ENCODE measurements around the gene FRMD4B.

FRMD4B gene

DNA sequence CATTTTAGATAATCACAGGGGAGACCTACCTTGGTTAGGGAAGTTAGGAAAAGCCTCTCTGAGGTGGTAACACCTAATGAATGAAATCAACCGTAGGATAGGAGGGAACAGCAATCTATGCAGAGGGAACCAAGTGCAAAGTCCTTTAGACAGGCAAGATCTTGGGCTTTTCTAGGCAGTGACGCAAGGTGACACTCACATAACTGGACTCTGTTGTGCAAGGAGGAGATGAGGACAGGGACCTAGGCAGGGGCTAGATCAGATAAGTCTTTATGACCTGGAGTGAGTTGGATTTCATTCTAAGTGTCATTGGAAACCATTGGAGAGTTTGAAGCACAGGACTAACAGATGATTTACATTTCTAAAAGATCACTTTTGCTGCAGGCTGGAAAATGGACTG is 258.9 kb downstream of the FRMD4B start:
- no peak overlapping the region for H3K4me3 ChIP-seq (ENCODE audit: low read depth in 1 of 2, low read length in 2 of 2)
- no peak overlapping the region for H3K27ac ChIP-seq (ENCODE audit: low read depth, low read length)
- no peaks in the 10 kb centered on the region for H3K9me3 ChIP-seq (ENCODE audit: low read length)
- no peaks in the 10 kb centered on the region for H3K27me3 ChIP-seq (ENCODE audit: control insufficient read depth in 1 of 2, insufficient read depth in 2 of 2, low read length in 2 of 2)
- H3K36me3 ChIP-seq (ENCODE audit: insufficient read depth, low read length) = no peaks in the 10 kb centered on the region
- H3K4me1 ChIP-seq (ENCODE audit: insufficient read depth, low read length) = no peaks in the 10 kb centered on the region
- H3K9ac ChIP-seq (ENCODE audit: low read length) = no peak overlapping the region

DNA sequence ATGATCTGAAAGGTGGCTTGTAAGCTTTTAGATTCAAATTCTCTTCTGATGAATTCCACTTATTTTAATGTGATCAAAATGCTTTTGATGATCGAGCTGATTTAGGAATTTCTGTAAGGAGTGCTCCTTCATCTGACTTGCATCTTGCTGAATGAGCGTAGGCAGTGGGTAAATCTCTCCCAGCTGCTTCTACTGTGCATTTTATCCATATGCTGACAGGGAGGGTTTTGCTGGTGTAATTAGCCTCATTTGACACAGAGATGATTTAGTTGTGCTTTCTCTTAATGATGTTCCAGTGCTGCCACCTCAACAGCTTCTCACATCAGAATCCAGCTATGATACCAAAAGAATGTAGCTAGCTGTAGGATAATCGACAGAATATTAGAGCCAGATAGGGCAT is 259.7 kb downstream of the FRMD4B start:
- Histone ChIP-seq H3K4me1 (ENCODE audit: insufficient read depth, low read length) (no peaks in the 10 kb centered on the region), H3K36me3 (ENCODE audit: insufficient read depth, low read length) (no peaks in the 10 kb centered on the region), H3K4me3 (ENCODE audit: low read depth in 1 of 2, low read length in 2 of 2) (no peak overlapping the region), H3K9me3 (ENCODE audit: low read length) (no peaks in the 10 kb centered on the region), H3K27ac (ENCODE audit: low read depth, low read length) (no peak overlapping the region), H3K9ac (ENCODE audit: low read length) (no peak overlapping the region), H3K27me3 (ENCODE audit: control insufficient read depth in 1 of 2, insufficient read depth in 2 of 2, low read length in 2 of 2) (no peaks in the 10 kb centered on the region)

DNA sequence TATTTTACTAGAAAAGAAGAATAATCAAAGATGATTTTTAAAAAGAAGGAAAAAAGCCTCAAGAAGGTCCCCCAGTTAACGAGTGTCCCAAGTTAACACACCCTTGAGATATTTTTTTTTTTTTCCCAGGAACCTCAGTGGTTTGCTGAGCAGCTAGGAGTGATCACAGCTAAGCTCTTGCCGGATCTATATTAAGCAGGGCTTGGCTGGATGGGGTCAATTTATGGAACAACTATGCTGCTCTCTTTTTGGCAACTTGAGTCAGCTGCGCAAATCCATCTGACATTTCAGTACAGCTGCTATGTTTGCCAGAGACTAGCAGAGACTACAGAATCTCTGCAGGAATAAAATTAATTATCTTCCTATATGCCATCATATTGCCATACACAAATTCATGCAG is 263.5 kb downstream of the FRMD4B start, which contains the start of gene LMOD3:
LMOD3 (minus strand) TSS at position 193 of the 400 bp plus-strand sequence. CDS start 209 bp downstream, outside the sequence.
- Histone ChIP-seq H3K27ac (ENCODE audit: low read depth, low read length) (no peak within 1 kb of the TSS), H3K4me3 (ENCODE audit: low read depth in 1 of 2, low read length in 2 of 2) (no peak within 1 kb of the TSS), H3K36me3 (ENCODE audit: insufficient read depth, low read length) (no peaks in the 10 kb centered on the region), H3K27me3 (ENCODE audit: control insufficient read depth in 1 of 2, insufficient read depth in 2 of 2, low read length in 2 of 2) (no peaks in the 10 kb centered on the region), H3K4me1 (ENCODE audit: insufficient read depth, low read length) (no peaks in the 10 kb centered on the region), H3K9ac (ENCODE audit: low read length) (no peak within 1 kb of the TSS), H3K9me3 (ENCODE audit: low read length) (no peaks in the 10 kb centered on the region)

DNA sequence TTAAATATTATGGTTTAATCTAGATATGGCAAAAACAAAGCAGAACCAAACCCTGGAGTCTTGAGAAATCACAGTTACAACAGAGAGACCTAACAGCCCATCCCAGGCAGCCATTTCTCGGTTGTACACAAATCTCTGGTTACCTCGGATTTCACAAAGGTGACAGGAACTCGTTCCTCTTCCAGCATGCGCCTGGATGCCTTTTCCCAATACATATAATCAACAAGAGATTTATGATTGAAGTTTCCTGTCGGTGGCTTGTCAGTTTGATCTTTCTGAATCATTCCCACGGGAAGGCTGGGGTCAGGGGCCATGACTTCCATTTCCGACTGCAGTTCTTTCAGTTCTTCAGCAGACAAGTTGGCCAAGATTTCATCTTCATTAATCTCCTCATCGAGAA is 263.9 kb downstream of the FRMD4B start:
- no peaks in the 10 kb centered on the region for H3K9me3 ChIP-seq (ENCODE audit: low read length)
- H3K27me3 ChIP-seq (ENCODE audit: control insufficient read depth in 1 of 2, insufficient read depth in 2 of 2, low read length in 2 of 2) = no peaks in the 10 kb centered on the region
- no peak overlapping the region for H3K4me3 ChIP-seq (ENCODE audit: low read depth in 1 of 2, low read length in 2 of 2)
- H3K4me1 ChIP-seq (ENCODE audit: insufficient read depth, low read length) = no peaks in the 10 kb centered on the region
- no peak overlapping the region for H3K9ac ChIP-seq (ENCODE audit: low read length)
- H3K36me3 ChIP-seq (ENCODE audit: insufficient read depth, low read length) = no peaks in the 10 kb centered on the region
- no peak overlapping the region for H3K27ac ChIP-seq (ENCODE audit: low read depth, low read length)

DNA sequence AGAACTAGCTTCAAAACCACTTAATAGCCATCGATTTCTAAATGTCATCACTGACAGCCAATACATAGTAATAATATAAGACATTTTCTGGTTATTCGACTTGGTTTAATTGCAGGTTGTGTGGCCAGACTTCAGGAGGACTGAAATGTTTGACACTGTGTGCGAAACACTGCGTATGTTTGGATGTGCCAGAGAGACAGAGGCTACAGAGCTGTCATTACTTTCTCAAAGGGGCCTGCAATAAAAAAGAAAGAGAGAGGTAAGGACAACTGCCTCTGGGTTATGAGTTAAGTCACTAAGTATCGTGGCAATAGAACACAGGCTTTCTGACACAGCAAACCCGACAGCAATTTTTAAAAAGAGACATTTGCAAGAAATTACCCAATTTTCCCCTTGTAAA is 264.4 kb downstream of the FRMD4B start:
- Histone ChIP-seq H3K36me3 (ENCODE audit: insufficient read depth, low read length) (no peaks in the 10 kb centered on the region), H3K4me1 (ENCODE audit: insufficient read depth, low read length) (no peaks in the 10 kb centered on the region), H3K27me3 (ENCODE audit: control insufficient read depth in 1 of 2, insufficient read depth in 2 of 2, low read length in 2 of 2) (no peaks in the 10 kb centered on the region), H3K4me3 (ENCODE audit: low read depth in 1 of 2, low read length in 2 of 2) (no peak overlapping the region), H3K27ac (ENCODE audit: low read depth, low read length) (no peak overlapping the region), H3K9ac (ENCODE audit: low read length) (no peak overlapping the region), H3K9me3 (ENCODE audit: low read length) (no peaks in the 10 kb centered on the region)

DNA sequence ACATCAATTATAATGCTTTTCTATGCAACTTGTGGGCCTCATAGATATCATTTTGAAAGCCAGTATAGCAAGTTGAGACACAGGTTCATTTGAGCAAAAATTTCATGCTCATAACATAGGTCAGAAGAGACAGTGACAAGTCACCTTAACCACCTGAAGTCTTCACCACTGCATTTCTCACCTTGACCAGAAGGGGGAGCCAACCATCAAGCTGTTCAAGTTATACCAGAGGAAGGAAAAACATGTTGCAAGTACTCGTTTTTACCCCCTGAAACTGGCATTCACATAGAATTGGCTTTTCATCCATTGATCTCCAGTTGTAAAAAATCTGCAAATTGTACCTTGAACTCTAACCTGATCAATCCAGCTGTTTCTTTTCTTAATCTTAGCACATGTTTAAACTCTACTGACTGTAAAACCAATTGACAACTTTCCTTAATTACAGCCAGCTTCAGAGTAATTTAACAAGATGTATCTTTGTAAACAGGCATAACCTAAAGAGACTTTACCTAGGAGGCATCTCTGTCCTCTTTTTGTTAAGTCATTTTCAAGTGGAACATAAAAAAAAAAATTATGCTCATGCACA is 264.9 kb downstream of the FRMD4B start:
- no peak overlapping the region for H3K9ac ChIP-seq (ENCODE audit: low read length)
- H3K9me3 ChIP-seq (ENCODE audit: low read length) = no peaks in the 10 kb centered on the region
- no peak overlapping the region for H3K4me3 ChIP-seq (ENCODE audit: low read depth in 1 of 2, low read length in 2 of 2)
- H3K4me1 ChIP-seq (ENCODE audit: insufficient read depth, low read length) = no peaks in the 10 kb centered on the region
- no peaks in the 10 kb centered on the region for H3K36me3 ChIP-seq (ENCODE audit: insufficient read depth, low read length)
- no peaks in the 10 kb centered on the region for H3K27me3 ChIP-seq (ENCODE audit: control insufficient read depth in 1 of 2, insufficient read depth in 2 of 2, low read length in 2 of 2)
- H3K27ac ChIP-seq (ENCODE audit: low read depth, low read length) = no peak overlapping the region

All from muscle layer of colon (tissue), 2 donors.